ENCODE measurements around the gene DENND4B.

Gene DENND4B

DNA sequence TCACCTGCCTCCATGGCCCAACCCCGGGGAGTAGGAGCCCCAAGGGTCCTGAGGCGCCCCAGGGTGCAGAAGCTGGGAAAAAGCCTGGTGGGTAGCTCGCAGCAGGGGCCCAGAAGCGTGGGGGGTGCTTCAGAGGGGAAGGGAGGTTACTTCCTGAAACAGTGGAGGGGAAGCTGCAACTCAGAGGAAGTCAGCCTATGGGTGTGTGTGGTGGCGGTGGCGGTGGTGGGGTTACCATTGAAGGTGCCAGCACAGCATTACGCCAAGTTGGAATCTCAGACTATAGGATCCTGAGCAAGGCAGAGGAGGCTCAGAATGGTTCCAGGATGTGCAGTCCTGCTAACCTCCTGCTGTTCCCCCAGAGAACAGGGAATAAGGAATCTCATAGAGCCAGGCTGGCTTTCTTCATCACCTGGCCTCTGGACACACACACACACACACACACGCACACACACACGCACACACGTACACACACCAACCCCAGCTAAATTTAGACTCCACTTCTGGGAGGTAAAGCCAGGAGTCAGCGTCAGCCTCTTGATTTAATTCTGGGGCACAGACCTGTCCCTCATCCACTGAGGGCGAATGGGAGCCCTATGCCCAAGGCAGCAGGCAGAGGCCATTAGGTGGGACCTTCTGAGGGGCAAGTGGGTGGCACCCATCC, 1.3 kb downstream of the DENND4B start:
- peak; percentile 92 to 93 for DNase-seq

GRCh38 chr1:153944827-153945117, 1.7 kb downstream of the DENND4B start:
- DNase-seq = no peak

DNA sequence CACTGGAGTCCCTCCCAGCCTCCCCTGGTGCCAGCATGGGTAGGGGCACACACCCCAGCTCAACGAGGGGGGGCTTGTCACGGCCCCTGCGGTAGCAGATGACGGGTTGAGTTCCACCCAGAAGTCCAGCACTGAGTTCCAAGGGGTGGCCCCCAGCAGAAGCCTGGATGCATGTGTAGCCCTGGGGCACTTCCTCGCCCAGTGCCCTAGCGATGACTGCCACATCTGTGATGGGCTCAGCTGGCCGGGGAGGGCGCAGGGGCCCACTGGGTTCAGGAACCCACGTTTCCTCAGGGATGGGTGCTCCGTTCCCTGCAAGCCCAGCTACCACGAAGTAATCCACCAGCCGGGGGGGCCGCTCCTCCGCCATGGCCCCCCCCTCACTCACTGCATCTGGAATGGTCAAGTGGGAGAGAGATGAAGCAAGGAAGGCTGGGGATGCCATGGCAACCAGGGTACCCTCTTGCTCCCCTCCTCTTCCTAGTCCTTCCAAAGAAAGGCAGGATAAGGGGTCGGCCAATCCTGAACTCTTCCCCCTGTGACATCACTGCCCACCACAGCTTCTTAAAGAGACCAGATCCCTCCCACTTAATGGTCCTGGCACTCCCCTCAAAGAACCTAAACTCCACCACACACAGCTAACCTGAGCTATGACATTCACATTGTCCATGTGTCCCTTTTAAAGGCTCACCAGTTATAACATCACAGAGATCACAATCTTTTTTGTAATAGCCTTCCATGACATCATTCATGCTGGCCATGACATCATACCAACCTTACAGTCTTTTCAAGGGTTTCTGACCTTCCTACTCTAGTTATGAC, 2.3 kb downstream of the DENND4B start:
- DNase-seq = peak; percentile 66 to 74

- DNase-seq = no peak
Measured at GRCh38 chr1:153942766-153943549, 3.6 kb downstream of the DENND4B start.

DNA sequence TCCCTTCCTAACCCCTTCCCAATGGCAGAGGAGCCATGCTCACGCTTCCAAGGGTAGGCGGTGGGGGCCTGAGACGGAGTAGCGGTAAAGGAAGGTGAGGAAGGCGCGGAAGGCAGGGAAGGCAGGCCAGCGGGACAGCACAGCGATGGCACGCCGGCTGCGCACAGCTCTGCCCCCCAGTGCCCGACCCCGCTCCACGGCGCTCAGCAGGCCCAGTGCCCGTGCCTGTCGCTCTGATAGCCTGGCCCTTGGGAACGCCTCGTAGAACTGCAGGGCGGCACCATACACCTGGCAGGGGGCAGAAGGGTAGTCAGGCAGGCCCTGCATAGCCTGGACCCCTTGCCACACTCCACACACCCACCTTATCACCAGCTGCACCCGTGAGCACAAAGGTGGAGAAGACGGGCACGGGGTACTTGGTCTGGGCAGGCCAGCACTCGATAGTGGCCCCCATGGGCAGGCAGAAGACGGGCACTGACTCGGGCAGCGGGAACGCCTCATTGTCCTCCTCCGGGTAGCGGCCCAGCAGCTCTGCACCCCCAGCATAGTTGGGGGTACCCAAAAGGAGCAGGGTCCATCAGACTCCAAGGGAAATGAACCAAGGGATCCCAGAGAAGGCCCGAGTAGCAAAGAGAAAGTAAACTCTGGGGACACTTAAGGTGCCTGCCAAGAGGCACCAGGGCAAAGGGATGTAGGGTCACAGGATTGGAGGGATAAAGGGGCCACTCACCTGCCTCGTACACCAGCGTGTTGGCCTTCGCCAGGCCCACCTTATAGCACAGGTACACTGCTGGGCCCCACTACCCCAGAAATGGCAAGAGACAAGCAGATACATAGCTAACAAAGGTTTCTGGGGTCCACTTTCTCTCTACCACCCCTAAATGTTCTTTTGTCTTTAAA, 4.4 kb downstream of the DENND4B start:
- DNase-seq = no peak

DNA sequence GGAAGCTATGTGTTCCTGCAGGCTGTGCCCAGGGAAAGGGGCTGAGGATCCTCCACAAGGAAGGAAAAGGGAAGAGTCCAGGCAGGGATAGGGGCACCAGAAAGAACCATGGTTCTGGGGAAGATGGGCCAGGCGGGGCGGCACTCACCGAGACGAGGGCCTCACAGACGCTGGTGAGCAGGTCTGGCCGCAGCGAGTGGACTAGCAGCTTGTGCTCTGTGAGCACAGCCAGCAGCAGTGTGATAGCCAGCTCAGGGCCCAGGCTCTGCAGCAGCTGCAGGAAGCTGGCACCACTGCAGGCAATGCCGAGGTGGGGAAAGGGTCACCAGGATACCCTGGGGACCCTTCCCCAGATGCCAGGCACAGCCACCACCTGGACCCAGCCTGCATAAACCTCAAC, 5.8 kb downstream of the DENND4B start:
- no peak for DNase-seq

DNA sequence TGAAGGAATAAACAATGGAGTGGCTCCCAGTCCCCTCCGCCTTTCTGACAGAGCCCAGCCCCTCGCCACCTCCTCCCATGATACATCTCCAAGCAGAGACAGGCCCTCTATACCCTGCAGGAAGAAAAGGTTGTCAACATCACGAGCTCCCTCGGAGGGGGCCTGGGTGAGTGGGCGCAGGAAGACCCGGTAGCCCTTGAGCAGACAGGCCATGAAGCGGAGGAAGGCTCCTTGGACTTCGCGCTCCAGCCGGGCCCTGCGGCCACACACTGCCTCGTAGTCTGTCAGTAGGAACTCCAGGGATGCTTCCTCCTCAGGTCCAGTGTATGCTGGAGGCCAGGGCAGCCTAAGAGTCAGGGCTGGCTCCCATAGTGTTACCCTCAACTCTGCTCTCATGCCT, 7.0 kb downstream of the DENND4B start:
- DNase-seq = no peak

DNA sequence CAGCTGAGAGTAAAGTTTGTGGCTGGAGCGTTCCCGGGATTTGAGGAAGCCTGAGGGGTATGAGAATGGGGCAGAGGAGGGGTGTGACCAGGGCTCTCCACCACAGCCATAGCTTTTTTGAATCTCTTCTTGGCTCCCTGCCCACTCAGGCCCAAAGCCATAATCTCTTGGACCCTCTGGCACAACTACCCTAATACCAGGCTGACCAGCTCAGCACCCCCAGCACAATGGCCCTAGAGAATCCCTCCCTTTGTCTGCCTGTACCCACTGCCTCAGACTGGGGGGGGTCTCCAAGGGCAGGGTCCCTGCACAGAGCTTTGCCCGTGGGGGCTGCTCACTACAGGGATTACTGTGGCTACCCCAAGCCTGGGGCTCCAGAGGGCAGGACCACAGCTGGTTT, 7.5 kb downstream of the DENND4B start:
- DNase-seq = no peak

GRCh38 chr1:153937331-153937730, 9.2 kb downstream of the DENND4B start:
- no peak for DNase-seq

DNA sequence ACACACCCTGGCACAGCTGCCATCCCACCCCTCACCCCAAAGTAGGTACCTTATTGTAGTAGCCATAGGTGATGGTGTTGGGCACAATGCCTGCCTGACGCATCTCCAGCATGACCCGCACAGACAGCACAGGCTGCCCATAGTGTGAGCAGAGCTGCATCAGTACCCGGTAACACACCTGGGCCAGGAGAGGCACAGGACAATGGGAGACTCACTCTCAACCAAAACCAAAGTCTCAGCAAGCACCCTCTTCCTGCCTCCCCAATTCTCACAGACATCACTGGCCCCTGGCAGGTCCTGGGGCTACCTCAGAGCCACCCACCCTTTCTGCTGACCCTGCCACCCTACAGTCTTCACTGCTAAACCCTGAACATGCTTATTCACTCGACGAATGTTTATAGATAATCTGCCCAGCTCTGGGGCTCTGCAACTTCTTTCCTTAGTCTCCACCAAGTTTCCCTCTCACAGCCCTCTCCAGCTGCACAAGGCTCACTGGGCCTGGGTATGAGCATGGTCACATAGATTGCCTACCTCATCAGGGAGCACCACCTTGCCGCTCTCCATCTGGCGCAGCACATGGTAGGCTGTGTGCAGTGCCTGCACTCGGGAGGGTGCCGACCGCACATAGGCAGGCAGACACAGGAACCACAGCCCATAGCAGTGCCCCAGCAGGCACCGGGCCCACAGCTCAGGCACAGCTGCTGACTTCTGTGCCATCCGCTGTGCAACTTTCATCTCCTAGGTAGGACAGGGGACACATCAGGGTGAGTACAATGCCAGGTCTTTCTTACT, 10.3 kb downstream of the DENND4B start:
- no peak for DNase-seq

GRCh38 chr1:153934746-153935145, 11.8 kb downstream of the DENND4B start:
- no peak for DNase-seq

- no peak for DNase-seq
Measured at GRCh38 chr1:153933955-153934354, 12.6 kb downstream of the DENND4B start.

GRCh38 chr1:153933430-153933829, 13.1 kb downstream of the DENND4B start:
- DNase-seq = no peak

GRCh38 chr1:153932156-153933131, 14.1 kb downstream of the DENND4B start:
- DNase-seq = no peak

DNA sequence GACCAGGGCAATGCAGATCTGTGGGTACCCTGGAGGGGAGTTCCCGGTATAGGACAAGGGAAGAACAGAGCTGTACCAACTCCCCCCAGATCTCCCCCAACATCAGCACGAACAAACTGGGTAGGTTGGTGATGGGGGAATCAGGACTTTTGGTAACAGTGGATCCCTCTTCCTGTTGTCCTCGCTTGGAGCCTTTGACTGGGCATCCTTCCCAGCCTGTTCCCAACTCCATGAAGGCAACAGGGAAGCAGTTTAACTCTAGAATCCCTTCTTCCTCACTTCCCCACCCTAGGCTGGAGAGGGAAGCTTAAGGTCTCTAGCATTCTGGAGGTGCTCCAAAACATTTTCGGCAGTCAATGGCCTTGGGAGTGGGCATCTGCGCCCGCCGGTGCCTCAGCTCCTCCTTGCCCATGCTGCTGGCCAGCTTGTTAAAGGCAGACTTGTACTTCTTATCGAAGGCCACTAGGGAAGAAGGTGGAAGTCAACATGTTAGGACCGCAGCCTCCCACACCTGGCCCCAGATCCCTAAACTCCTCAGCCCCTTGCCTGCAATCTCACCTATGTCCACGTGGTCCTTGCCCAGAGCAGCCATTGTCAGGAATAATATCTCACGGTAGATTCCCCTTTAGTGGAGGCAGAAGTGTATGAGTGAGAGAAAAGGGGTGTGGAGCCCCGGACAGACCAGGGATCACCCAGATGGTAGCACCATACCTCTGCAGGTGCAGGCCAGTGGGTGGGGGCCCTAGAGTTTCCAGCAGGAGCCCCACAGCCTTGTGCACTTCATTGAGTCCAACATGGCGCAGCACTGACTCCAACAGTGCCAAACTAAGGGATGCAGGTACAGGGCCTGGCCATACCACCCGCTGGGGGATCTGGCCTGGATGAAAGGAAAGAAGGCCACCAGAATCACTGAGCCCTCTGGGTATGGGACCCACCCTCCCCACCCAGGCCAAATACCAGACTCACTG, 16.3 kb downstream of the DENND4B start:
- no peak for DNase-seq

DNA sequence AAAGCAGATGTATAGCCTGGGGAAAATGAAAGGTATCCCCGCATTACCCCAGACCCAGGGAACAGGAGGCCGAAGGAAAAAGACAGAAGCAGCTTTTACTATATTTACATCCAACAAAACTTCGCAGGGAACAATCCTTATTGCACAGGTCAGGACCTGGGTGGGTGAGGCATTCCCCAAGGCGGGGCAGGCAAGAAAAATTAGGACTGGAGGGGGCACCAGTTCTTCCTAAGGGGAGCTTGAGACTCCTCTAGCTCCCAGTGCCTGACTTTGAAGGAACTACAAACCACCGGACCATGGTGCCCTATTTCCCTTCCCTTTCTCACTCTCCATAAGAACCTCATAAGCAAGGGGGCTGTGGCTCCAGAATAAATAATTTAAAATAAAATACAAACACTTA, 17.1 kb downstream of the DENND4B start:
- no peak for DNase-seq

- DNase-seq = no peak
Measured at GRCh38 chr1:153928791-153929341, 17.7 kb downstream of the DENND4B start.

GRCh38 chr1:153928245-153928644, 18.3 kb downstream of the DENND4B start:
- DNase-seq = no peak

DNA sequence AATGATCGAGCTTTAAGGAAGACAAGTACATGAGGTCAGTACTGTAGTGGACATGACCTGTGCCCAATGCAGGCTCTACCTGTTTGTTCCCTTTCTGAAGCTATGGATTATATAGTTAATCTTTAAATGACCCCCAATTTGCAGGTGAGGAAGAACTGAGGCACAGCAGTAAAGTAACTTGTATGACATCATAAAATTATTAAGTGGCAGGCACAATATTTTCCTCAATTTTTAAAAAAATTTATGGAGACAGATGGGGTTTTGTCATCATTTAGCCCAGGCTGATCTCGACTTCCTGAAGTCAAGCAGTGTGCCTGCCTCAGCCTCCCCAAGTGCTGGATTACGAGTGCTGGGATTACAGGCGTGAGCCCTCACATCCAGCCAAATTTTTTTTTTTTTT, 20.1 kb downstream of the DENND4B start:
- no peak for DNase-seq

Data from inflammatory macrophage treated with lipopolysaccharide for 1 hour (primary cell).